ENCODE results near the gene TOPAZ1. TPM values are rescaled to one million over a fixed set of nuclear protein-coding genes. Genes with fewer than 3 reads are reported as not detected.

TOPAZ1 gene
- total and polyA plus RNA-seq, 2 of the 4 experiments (the other 2 are of a cell fraction), result not detected

GRCh38 chr3:44330444-44330843 lies 88.8 kb downstream of the TOPAZ1 start:
- ATAC-seq (ENCODE audit: low read depth) (no peak), DNase-seq (no peak)
- Histone ChIP-seq H3K27me3 (ENCODE audit: control insufficient read depth, insufficient read depth, low read length) (peaks cover 6% of the 10 kb centered on the region), H3K36me3 (ENCODE audit: control insufficient read depth, insufficient read depth, low read length) (no peaks in the 10 kb centered on the region), H3K4me2 (ENCODE audit: low read depth, low read length) (no peak overlapping the region), H4K5ac (ENCODE audit: low read depth, low read length) (no peak overlapping the region), H3K9me1 (ENCODE audit: insufficient read depth, low read length) (no peaks in the 10 kb centered on the region), H2BK120ac (ENCODE audit: low read depth, low read length) (no peak overlapping the region), H2BK15ac (ENCODE audit: low read depth, low read length) (no peak overlapping the region), H3K9ac (ENCODE audit: low read depth, low read length) (no peak overlapping the region), H3K14ac (replicated peaks; ENCODE audit: low read depth, low read length) (no peak overlapping the region), H3K4me3 (ENCODE audit: insufficient read depth, low read depth, low read length) (no peak overlapping the region), H3K4me1 (ENCODE audit: control insufficient read depth, insufficient read depth, low read length) (no peaks in the 10 kb centered on the region), H3K18ac (ENCODE audit: low read depth, low read length) (no peak overlapping the region), H2AFZ (replicated peaks; ENCODE audit: low read length, poor library complexity) (no peak overlapping the region), H3K56ac (ENCODE audit: extremely low read depth, insufficient read depth, low read length) (no peak overlapping the region), H4K8ac (ENCODE audit: low read depth in 2 of 2, low read length in 2 of 2) (no peak overlapping the region), H3K79me1 (ENCODE audit: low read depth in 1 of 2, low read length in 2 of 2) (no peaks in the 10 kb centered on the region), H2AK9ac (replicated peaks; ENCODE audit: low read depth, low read length, poor library complexity) (no peak overlapping the region), H3K4ac (ENCODE audit: low read depth, low read length) (no peak overlapping the region), H2BK5ac (ENCODE audit: low read depth, low read length, poor library complexity, severe bottlenecking) (no peak overlapping the region), H4K91ac (ENCODE audit: insufficient read depth, low read depth, low read length) (no peak overlapping the region), H4K20me1 (ENCODE audit: insufficient read depth, low read length) (no peaks in the 10 kb centered on the region), H2BK20ac (ENCODE audit: low read depth, low read length) (no peak overlapping the region), H3K23ac (ENCODE audit: low read depth, low read length) (no peak overlapping the region), H3K9me3 (ENCODE audit: control insufficient read depth, insufficient read depth, low read length) (no peaks in the 10 kb centered on the region), H3K27ac (ENCODE audit: insufficient read depth, low read length) (no peak overlapping the region), H2AK5ac (ENCODE audit: low read depth, low read length) (no peak overlapping the region)
- CTCF ChIA-PET, result no interaction called here
- no TSS peak for BruUV-seq (replicated peaks)
- dilution Hi-C loops (cut with HindIII; ENCODE audit: low sequenced_read_pairs, unreplicated experiment) (no loop called here), intact Hi-C loops (cut with micrococcal nuclease) (no loop called here), in situ Hi-C loops (cut with MboI; ENCODE audit: low sequenced_read_pairs) (loop anchor here (25.0 kb wide), 2 partner anchors 307 to 557 kb away; partner anchors contain the start of genes ZNF197 and ZNF35)
- POLR2A ChIA-PET (ENCODE audit: unreplicated experiment), result no interaction called here
- no CpG with 5 or more reads among the region's 2 CpGs for WGBS, 2 experiments (ENCODE audit: extremely low coverage in 2 of 2, insufficient read length in 1 of 2)
- TF ChIP-seq POLR2A (IDR thresholded peaks at IDR 0.05; ENCODE audit: low read depth, low read length) (no peak), BHLHE40 (IDR thresholded peaks at IDR 0.05; ENCODE audit: low read depth, low read length) (no peak), CEBPB (IDR thresholded peaks at IDR 0.05; ENCODE audit: low read depth, low read length) (no peak), RCOR1 (IDR thresholded peaks at IDR 0.05; ENCODE audit: insufficient replicate concordance, low read length) (no peak)

Data from IMR-90 (cell line).